Liver (tissue), 3 donors: ENCODE data around the gene BAIAP2.

Source experiments
- EGR1 ChIP-seq, 2 donors: IDR thresholded peaks; 2 replicates each; pipeline ENCODE4 v1.6.1; 2016 to 2018; ENCODE audit warnings: antibody characterized with exemption in 2 of 2, low read depth in 2 of 2
- FOXA1 ChIP-seq: IDR thresholded peaks from 2 replicates; pipeline ENCODE4 v1.6.1; 2016; ENCODE audit warnings: antibody characterized with exemption
- GABPA ChIP-seq, 2 donors: IDR thresholded peaks in 1 of 2; conservative IDR thresholded peaks in 1 of 2; 2 replicates each; pipeline ENCODE4 v1.6.1; 2016; ENCODE audit warnings: antibody characterized with exemption in 2 of 2, mild to moderate bottlenecking in 1 of 2, moderate library complexity in 1 of 2
- JUND ChIP-seq, 2 donors: IDR thresholded peaks; 2 replicates each; pipeline ENCODE4 v1.6.1; 2016; ENCODE audit warnings: antibody characterized with exemption in 2 of 2
- NR2F2 ChIP-seq: IDR thresholded peaks from 2 replicates; pipeline ENCODE4 v1.6.1; 2016; ENCODE audit warnings: antibody characterized with exemption
- RAD21 ChIP-seq, 2 donors: IDR thresholded peaks; 2 replicates each; pipeline ENCODE4 v1.6.1; 2016; ENCODE audit warnings: antibody characterized with exemption in 2 of 2, mild to moderate bottlenecking in 2 of 2
- RXRA ChIP-seq, 2 donors: IDR thresholded peaks; 2 replicates each; pipeline ENCODE4 v1.6.1; 2017 to 2018; ENCODE audit warnings: antibody characterized with exemption in 2 of 2, mild to moderate bottlenecking in 1 of 2
- SP1 ChIP-seq: IDR thresholded peaks from 2 replicates; pipeline ENCODE4 v1.6.1; 2018; ENCODE audit warnings: antibody characterized with exemption, mild to moderate bottlenecking
- TAF1 ChIP-seq: conservative IDR thresholded peaks from 2 replicates; pipeline ENCODE4 v1.6.1; 2016; ENCODE audit warnings: antibody characterized with exemption, mild to moderate bottlenecking
- YY1 ChIP-seq: IDR thresholded peaks from 2 replicates; pipeline ENCODE4 v1.6.1; 2016; ENCODE audit warnings: antibody characterized with exemption, mild to moderate bottlenecking
- TF ChIP-seq, protein P1 (sequence below): fragments of 150-350 bp; IDR thresholded peaks from 2 replicates; pipeline ENCODE4 v1.5.1; 2017; ENCODE audit warnings: improper control_type of control experiment, low read depth, low read length; ENCODE audit not compliant: missing input control
- TF ChIP-seq, protein P2 (sequence below): IDR thresholded peaks from 2 replicates; pipeline ENCODE4 v1.6.1; 2016; ENCODE audit warnings: antibody characterized with exemption
- TF ChIP-seq, protein P3 (sequence below): IDR thresholded peaks from 2 replicates; pipeline ENCODE4 v1.6.1; 2016; ENCODE audit warnings: antibody characterized with exemption
- TF ChIP-seq, protein P4 (sequence below): IDR thresholded peaks from 2 replicates; pipeline ENCODE4 v1.6.1; 2016; ENCODE audit warnings: antibody characterized with exemption, mild to moderate bottlenecking
- donor health status: healthy.
- donor health status: healthy.

DNA sequence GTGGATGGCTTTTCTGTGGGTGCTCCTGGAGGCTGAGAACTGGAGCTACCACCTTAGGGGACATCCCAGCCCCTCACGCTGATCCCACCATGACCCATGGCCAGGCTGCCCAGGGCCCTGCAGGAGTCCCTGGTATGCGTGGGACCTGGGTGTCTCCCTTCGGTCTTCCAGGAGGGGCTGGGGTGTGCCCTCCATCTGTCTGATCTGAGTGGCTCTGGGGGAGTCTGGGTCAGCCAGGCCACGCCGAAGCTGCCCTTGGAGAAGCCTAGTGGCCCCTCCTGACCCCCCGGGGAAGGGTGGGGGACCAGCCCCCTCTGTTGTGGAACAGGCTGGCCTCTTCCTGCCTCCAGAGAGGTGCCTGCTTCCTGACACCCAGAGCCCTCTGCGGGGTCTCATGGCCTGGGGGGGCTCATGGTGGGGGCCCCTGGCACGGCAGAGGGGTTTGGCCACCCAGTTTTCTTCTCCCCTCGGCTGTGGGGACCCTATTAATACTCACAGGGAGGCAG, 10.7 kb downstream of the BAIAP2 start:
- TF ChIP-seq, protein P1, sequence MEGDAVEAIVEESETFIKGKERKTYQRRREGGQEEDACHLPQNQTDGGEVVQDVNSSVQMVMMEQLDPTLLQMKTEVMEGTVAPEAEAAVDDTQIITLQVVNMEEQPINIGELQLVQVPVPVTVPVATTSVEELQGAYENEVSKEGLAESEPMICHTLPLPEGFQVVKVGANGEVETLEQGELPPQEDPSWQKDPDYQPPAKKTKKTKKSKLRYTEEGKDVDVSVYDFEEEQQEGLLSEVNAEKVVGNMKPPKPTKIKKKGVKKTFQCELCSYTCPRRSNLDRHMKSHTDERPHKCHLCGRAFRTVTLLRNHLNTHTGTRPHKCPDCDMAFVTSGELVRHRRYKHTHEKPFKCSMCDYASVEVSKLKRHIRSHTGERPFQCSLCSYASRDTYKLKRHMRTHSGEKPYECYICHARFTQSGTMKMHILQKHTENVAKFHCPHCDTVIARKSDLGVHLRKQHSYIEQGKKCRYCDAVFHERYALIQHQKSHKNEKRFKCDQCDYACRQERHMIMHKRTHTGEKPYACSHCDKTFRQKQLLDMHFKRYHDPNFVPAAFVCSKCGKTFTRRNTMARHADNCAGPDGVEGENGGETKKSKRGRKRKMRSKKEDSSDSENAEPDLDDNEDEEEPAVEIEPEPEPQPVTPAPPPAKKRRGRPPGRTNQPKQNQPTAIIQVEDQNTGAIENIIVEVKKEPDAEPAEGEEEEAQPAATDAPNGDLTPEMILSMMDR = no peak
- TF ChIP-seq, protein P2, sequence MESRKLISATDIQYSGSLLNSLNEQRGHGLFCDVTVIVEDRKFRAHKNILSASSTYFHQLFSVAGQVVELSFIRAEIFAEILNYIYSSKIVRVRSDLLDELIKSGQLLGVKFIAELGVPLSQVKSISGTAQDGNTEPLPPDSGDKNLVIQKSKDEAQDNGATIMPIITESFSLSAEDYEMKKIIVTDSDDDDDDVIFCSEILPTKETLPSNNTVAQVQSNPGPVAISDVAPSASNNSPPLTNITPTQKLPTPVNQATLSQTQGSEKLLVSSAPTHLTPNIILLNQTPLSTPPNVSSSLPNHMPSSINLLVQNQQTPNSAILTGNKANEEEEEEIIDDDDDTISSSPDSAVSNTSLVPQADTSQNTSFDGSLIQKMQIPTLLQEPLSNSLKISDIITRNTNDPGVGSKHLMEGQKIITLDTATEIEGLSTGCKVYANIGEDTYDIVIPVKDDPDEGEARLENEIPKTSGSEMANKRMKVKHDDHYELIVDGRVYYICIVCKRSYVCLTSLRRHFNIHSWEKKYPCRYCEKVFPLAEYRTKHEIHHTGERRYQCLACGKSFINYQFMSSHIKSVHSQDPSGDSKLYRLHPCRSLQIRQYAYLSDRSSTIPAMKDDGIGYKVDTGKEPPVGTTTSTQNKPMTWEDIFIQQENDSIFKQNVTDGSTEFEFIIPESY = no peak
- TF ChIP-seq EGR1 (IDR thresholded peaks at IDR 0.05; ENCODE audit: low read depth in 2 of 2) (no peak), TAF1 (no peak), RAD21 (IDR thresholded peaks at IDR 0.05) (no peak), GABPA (IDR thresholded peaks at IDR 0.05 in 1 of 2, conservative IDR thresholded peaks at IDR 0.05 in 1 of 2) (no peak), YY1 (no peak), JUND (IDR thresholded peaks at IDR 0.05) (no peak), FOXA1 (no peak), SP1 (no peak), RXRA (IDR thresholded peaks at IDR 0.05) (no peak), NR2F2 (no peak)
- TF ChIP-seq, protein P3, sequence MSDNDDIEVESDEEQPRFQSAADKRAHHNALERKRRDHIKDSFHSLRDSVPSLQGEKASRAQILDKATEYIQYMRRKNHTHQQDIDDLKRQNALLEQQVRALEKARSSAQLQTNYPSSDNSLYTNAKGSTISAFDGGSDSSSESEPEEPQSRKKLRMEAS = no peak
- TF ChIP-seq, protein P4, sequence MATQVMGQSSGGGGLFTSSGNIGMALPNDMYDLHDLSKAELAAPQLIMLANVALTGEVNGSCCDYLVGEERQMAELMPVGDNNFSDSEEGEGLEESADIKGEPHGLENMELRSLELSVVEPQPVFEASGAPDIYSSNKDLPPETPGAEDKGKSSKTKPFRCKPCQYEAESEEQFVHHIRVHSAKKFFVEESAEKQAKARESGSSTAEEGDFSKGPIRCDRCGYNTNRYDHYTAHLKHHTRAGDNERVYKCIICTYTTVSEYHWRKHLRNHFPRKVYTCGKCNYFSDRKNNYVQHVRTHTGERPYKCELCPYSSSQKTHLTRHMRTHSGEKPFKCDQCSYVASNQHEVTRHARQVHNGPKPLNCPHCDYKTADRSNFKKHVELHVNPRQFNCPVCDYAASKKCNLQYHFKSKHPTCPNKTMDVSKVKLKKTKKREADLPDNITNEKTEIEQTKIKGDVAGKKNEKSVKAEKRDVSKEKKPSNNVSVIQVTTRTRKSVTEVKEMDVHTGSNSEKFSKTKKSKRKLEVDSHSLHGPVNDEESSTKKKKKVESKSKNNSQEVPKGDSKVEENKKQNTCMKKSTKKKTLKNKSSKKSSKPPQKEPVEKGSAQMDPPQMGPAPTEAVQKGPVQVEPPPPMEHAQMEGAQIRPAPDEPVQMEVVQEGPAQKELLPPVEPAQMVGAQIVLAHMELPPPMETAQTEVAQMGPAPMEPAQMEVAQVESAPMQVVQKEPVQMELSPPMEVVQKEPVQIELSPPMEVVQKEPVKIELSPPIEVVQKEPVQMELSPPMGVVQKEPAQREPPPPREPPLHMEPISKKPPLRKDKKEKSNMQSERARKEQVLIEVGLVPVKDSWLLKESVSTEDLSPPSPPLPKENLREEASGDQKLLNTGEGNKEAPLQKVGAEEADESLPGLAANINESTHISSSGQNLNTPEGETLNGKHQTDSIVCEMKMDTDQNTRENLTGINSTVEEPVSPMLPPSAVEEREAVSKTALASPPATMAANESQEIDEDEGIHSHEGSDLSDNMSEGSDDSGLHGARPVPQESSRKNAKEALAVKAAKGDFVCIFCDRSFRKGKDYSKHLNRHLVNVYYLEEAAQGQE = no peak
